Umbilical cord (tissue), 2 donors: ENCODE data around the gene LSM2. TPM values are rescaled to one million over a fixed set of nuclear protein-coding genes. Genes with fewer than 3 reads are reported as not detected.
"Not testable (repeated sequence)": the region's sequence is repeated elsewhere in the genome, so short reads cannot be mapped to it uniquely, and the experiment has no call there.

ENCODE experiments used
- DNase-seq: peaks from one replicate; pipeline ENCODE4 v3.0.0-alpha.2; 2015; ENCODE audit warnings: low spot score
- total RNA-seq: library from RNA; depleted of rRNA; stranded (reverse); fragments of >200 nt; gene quantifications from one replicate; pipeline ENCODE4 v1.2.3, GENCODE V29; 2014; ENCODE audit warnings: low replicate concordance; ENCODE audit not compliant: insufficient read depth

Gene LSM2
- total RNA-seq, 1 donor from 2014 or later = 28.9 TPM

DNA sequence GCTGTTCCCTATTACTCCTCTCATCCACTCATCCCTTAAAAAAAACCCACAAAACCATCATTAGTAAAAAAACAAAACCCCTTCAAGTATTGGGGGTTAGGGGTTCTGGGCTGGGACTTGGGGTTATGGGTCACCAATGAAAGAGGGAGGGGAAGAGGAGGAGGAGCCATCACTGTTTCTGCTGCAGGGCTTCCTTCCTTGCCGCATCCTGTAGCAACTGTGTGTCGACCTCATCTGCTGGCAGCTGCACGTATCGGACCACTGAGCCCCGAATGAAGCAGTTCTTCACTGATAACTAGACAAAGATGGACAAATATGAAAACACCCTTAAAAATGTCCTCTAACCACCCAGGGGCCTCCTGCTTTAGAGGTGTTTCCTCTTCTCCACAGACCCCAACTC lies 9.2 kb downstream of the LSM2 start:
- DNase-seq = no peak

DNA sequence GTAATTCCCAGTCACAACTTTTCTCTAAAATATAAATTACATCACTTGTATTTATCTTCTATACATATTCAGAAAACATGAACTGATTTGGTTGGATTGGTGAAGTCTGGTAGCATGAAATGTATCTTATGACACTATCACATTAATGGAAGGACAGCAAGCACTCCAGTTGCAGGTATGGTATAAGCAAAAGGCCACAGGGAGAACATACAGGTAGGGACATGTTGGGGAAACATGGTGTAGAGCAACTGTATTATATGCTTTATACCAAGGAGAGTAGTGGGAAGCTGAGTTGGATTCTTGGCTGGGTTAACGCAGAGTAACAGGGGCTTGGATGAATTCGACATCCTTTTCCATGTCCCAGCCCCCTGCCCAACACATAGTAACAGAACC lies 9.8 kb downstream of the LSM2 start:
- DNase-seq = no peak

DNA sequence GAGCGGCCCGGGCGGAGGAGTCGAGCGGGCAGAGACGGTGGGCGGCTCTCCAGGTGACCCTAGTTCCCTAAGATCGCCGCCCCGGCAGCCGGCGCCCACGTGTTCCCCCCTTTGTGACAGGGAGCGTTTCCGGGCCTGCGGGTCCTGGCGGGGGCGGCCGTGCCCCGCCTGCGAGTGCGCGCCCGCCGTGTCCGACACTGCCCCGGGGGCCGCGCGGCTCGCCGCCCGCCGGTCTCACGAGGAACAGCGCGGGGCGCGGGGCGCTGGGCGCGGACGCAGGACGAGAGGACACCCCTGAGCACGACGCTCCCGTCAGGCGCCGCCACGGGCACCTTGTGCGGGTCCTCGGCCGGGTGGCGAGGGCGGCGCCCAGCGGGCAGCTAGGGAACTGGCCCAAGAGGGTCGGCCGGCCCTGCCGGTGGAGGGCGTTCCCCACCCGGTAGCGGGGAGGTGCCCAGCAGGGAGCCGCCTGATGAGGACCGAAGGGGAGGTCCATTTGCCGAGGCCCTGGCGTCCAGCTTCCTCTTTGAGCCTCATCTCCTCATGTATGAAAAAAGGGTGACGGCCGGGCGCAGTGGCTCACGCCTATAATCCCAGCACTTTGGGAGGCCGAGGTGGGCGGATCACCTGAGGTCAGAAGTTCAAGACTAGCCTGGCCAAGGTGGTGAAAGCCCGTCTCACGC lies 11.0 kb downstream of the LSM2 start, which contains the start of gene VARS1:
TSS of gene VARS1 (minus strand) at position 137 of the 683 bp plus-strand sequence. CDS start 535 bp downstream, outside the sequence.
- DNase-seq = peak; percentile 91

DNA sequence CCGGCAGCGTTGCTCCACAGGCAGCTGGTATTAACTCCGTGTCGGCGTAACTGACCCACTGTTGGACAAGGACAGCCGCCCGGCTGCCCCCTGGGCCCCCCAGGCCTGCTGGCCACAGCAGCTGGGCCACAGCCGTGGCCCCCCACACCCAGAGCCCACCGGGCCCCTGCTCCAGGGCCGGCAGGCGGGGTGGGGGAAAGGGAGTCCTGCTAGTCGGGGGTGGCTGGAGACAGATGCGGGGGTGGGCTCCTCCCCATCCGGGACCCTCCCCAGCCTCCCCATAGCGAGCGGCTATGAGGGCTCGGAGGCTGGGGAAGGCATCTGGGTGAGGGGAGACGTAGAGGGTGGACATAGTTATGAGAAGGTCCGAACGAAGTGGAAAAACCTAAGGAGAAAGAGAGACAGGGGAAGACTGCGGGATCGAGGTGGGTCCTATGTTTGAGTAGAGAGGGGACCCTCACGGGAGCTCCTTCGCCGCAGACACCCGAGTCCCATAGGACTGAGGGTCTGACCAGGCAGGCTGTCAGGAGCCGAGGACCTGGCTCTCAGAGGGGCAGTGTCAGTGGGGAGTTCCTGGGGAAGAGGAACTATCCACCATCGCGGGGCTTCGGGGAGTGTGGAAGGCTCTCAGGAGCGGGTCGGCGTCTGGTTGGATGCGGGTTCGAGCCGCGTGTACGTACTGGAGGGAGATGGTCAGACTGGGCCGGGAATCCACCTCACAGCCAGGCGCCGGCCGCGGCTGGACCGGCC lies 11.7 kb downstream of the LSM2 start:
- no peak for DNase-seq

DNA sequence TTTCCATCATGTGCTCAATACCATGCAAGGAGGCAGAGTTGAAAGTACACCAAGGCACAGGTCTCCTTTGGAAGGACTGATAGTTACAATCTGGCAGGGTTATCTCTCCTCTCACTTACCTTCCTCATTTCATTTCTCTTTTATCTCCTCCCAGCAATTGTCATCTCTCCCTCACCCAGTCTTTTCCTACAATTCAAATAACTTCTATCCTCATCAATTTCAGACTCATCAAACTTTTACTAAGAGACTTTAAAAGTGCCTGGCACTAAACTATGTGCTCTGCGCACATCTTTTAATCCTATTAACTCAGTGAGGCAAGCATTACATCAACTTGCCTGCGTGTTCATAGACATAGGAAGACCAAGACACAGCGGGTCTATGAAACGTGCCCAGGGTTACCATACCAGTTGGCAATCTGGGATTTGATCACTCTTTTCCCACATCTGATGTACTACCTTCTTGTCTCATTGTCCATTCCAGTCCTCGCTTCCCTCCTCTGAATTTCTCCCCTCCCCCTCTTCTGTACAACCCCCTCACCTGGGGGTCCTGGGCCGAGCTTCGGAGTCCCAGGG lies 12.4 kb downstream of the LSM2 start:
- DNase-seq = no peak

DNA sequence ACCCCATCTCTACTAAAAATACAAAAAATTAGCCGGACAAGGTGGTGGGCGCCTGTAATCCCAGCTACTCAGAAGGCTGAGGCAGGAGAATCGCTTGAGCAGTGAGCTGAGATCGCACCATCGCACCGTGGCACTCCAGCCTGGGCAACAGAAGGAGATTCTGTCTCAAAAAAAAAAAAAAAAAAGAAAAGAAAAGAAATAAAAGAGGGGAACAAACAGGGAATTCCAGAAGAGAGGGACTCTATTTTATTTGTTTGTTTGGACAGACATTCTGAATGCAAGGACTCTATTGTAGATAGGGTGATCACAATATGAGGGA lies 12.9 kb downstream of the LSM2 start:
- not testable (repeated sequence) for DNase-seq

DNA sequence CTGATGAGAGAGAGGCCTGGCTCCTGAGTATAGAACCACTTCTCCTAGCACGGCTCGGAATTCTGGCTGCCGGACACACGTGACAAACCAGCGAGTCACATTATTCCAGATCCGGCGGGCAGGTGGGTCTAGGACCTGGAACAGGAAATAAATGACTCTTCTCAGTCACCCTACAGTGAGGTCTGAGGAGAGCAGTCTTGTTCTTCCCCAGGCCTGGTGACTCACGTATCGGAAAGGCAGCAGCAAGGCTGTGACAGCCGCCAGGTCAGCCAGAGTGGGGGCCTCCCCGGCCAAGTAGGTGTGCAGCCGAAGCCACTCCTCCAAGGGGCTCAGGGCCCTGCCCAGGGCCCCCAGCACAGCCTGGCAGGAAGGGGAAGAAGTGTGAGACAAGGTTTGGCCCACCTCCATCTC lies 14.0 kb downstream of the LSM2 start:
- DNase-seq = no peak

DNA sequence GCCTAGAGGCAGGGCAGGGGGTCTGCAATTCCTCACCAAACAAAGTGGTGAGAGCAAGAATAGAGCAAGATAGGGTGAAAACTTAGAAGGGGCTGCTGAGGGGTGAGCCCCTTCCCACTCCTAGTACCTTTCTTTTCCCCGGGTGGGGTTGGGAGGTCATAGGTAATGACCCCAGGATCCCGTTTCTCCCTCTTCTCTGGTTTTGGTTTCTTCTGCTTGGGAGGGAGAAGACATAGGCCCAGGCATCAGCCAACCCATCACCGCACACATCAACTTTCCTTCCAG lies 14.7 kb downstream of the LSM2 start:
- DNase-seq = no peak

DNA sequence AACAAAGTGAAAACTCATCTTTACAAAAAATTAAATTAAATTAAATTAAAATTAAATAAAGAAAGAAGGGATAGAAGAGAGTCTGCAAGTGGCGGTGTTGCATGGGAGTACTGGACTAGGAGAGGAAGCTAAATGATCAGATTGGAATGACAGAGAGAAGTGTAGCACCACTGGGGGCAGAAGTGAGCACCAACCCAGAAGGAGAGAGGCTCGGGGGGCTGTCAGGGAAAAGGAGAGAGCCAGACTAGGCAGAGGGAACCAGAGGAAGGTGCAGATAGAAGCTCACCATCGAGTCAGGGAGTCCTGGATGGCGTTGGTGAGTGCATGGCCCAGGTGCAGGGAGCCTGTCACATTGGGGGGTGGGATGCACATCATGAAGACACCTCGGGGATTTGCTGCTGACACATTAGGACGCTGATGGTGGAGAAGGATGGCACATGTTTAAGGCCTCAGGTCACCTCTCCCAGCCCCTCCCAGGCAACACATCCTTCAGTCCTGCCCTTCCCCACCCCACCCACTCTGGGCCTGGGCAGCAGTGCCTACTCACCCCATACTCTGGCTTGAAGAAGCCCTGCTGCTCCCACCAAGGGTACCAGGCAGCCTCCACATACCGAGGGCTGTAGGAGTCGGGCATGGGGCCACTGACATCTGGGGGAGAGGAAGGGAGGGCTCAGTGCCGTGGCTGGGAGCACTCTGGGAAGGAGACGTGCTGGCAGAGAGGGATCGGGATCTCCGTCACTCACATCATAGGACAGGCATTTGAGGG lies 15.3 kb downstream of the LSM2 start:
- DNase-seq = peak; percentile 60

DNA sequence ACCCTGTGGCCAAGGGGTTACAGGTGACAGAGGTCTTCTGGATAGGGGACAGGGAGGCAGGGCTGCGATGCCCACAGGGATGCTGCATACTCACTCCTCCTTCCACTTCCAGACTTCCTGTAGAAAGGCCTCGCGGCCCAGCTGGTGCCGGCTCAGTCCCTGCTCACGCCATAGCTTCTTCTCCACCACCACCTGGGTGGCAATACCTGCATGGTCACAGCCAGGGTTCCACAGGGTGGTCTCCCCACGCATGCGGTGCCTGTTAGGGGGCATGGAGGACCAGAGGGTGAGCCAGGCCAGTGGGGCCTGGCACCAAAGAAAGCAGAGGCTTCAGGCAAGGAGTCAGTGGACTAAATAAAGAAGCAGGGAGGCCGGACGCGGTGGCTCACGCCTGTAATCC lies 21.3 kb downstream of the LSM2 start:
- no peak for DNase-seq

DNA sequence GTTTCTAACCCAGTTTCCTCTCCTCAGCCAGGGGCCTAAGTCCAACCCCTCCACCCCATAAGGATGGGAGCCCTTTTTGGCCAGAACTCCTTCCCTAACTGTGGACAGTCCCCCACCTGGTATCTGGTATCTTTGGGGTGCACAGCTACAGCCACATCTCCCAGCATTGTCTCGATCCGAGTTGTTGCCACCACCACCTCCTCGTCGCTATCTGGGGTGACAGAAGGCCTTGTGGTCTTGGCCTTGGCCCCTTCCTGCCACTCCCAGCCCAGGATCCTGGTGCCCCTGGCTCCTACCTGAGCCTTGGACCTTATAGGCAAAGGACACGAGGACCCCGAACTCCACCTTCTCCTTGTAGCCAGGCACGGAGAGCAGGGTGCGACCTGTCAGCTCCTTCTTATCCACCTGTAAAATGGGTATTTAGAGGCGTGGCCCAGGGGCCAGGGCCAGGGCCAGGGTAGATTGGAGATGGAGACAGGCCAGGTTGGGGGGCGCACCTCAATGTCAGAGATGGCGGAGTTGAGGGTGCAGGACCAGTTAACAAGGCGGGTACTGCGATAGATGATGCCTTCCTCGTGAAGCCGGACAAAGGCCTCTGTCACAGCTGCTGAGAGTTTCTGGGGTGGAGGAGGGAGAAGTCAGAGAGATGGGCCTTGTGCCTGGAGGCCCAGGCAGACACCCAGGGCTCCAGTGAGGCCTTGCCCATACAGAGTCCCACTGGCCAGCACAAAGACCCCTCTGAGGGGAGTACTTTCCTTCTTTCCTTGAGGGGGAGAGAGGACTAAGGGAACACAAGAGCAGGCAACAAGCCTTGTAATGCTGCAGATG lies 22.5 kb downstream of the LSM2 start:
- DNase-seq = no peak

DNA sequence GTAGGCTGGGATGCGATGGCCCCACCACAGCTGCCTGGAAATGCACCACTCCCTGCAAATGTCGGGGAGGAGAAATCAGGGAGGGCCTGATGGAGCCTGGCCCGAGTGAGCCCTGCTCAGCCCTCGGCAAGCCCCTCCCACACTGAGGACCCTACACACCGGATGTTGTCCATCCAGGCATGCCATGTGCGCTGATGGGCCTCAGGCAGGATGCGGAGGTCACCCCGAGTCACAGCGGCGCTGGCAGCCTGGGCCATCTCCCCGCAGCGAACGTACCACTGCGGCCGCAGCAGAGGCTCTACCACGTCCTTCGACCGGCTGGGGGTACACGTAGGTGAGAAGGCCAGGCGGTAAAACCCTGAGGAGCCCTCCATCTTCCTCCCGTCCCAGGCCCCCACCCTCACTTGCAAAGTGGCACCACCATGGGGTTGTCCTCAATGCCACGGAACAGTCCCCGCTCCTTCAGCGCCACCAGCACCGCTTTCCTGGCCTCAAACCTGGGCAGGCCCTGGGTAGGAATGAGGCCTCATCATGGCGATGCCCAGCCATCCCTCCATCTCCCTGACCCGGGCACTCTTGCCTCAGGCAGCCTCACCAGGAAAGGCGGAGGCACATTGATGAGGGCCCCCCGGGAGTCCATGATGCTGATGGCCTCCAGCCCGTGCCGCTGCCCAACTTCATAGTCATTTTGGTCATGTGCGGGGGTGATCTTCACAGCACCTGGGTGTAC lies 24.5 kb downstream of the LSM2 start:
- DNase-seq = no peak

DNA sequence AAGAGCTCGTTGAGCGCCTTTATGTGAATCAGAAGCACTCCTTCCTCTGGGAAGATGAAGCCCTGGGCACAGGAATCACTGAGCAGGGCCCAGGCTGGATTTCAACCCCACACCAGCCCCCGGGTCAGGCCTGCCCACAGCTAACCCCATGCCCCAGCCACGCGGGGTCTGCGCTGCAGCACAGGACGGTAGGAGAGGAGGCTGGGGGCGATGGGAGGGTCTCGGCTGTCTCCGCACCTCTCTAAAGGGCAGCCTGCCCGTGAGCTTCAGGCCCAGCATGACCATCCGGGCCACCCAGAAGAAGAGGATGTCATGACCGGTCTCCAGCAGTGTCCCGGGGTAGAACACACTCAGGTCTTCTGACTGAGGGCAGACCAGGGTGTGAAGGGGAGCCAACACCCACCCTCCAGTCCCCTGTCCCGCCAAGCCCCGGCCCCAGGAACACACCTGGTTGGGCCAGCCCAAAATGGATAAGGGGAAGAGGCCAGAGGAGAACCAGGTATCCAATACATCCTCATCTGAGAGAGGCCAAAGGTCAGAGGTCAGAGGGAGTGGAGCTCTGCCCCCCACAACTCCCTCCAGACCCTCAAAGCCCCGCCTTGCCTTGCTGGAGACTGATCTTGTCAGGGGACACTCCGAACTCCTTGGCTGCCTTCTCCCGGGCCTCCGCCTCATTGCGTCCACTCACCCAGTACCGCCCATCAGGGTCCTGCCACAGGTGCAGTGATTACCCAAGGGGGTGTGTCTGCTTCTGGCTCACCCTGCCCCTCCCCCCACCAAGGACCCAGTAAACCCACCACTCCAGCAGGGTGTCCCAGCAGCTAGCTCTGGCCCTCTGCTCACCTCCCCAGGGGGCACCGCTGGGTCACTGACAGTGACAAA lies 25.3 kb downstream of the LSM2 start:
- no peak for DNase-seq

DNA sequence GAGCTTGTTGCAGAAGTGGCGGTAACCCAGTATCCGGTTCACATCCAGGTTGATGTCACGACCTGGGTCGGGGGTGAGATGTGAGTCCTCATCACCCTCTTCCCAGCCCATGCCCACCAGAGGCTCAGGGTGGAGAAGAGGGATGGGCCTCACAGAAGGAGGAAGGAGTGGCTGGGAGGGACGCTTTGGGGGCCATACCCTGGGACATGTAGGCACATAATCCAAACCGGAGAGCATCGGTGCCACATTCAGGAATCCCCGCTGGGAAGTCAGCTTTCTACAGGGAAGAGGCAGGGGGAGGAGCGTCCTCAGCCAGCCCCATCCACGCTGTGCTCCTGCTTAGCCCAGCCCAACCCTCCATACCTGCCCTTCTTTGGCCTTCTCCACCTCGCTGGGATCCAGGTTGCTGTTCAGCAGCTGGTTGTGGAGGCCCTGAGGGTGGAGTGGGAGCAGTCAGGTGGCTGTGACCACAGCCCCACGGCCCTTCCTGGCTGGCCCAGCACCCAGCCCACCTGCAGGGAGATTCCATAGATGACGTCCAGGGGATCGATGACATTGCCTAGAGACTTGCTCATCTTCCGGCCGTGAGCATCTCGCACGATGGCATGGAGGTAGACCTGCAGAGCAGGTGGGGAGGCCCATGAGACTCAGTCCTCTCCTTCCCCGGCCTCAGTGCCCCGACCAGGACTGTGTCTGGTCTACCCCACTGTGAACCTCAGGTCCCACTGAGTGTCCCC lies 26.1 kb downstream of the LSM2 start:
- no peak for DNase-seq

DNA sequence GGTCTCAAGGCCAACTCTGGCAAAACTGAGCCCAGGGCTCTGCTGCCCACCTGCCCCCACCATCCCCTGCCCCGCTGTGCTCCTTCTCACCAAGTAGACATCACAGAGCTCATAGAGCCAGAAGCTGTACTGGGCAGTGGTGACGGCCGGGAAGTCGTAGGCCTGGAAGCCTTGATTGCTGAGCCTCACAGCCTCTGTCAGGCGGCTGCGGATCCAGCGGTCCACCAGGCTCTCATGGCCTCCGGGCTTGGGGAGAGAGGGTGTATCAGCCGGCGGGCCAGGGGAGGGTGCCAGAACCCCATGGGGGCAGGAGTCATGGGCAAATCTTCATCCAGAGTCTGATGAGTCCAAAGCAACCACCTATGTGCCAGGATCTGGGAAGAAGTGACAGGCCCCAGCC lies 26.9 kb downstream of the LSM2 start:
- DNase-seq = no peak

DNA sequence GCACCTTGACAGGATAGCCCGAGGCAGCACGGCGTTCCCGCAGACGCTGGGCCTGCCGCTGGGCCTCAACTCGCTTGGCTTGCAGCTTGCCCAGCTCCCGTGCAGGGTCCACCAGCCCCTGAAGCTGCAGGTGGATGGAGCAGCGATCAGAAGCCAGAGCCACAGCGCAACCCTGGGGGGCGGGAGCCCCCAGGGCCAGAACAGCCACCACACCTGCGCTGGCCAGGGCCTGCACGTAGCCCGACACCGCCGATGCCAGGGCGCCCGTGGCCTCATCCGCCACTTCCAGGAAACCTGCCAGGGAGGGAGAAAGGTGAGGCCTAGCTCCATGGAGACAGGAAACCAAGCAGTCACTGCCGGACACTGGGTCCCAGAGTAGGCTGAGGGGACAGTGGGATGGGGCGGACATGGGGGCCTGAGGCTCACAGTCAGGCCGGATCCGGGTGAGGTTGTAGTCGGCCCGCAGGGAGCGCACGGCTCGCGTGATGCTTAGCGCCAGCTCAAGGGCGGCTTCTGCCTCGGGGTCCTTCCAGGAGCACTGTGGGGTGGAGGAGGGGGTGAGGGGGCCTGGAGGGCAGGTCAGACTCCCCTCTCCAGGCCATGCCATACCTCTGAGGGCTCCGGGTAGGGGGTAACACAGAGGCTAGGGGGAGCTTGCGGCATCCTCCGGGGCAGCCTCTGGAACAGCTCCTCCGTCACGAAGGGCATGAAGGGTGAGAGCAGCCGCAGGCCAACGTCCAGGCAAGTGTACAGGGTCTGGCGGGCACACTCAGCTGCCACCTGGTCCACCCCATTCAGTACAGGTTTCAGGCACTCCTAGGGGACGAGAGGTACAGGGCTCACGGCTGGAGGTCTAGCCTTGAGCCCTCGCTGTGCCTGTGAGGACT lies 27.5 kb downstream of the LSM2 start:
- no peak for DNase-seq

DNA sequence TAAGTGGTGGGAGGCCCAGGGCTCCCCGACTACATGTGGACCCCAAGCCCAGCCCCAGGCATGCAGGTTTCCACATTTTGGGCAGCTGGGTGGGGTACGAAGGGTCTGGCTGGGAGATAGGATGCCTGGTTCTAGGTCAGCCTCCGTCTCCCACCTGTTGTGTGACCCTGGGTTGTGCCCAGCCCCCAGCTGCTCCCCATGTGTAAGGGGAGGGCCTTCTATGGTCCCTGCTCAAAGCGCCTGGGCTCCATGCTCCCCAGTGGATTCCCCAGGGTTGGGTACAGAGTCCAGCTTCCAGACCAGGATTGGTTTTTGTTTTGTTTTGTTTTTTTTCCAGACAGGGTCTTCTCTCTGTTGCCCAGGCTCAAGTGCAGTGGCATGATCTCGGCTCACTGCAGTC lies 28.6 kb downstream of the LSM2 start:
- DNase-seq = no peak

DNA sequence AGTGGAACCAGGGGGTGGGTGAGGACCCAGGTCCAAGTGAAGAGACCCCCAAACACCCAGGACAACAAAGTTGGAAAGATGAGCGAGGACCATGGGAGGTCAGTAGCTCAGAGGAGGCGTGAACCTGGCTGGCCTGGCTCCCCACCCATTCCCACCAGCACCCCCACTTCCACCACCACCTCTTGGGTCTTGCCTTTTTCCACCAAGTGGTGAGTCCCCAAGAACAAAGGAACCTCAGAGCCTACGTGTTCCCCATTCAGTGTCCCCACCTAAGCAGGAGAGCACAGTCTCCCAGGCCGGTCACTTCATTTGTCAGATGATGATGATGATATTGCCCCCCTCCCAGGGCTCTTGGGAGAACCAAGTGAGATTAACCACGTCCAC lies 29.1 kb downstream of the LSM2 start:
- no peak for DNase-seq
